ENCODE measurements around the gene SLC22A5. TPM values are rescaled to one million over a fixed set of nuclear protein-coding genes. Genes with fewer than 3 reads are reported as not detected.
A peak's percentile ranks its signal among the peaks of the same experiment; 100 is the strongest.

SLC22A5 gene
- total RNA-seq, 1 donor from 2014 or later: 11.9 TPM

- H3K4me1 ChIP-seq: peaks cover 0 to 8% of the 10 kb centered on the region in 2 donors
- no peaks in the 10 kb centered on the region for H3K9me3 ChIP-seq
- no peak for DNase-seq (ENCODE audit: low spot score in 2 of 2)
- intact Hi-C loops (cut with DNase I): no loop called here
- no peak for TF ChIP-seq CTCF (IDR thresholded peaks at IDR 0.05)
- H3K27ac ChIP-seq: no peak overlapping the region
- H3K27me3 ChIP-seq: no peaks in the 10 kb centered on the region
- H3K4me3 ChIP-seq: no peak overlapping the region
- H3K36me3 ChIP-seq: no peaks in the 10 kb centered on the region
Observed at GRCh38 chr5:132358775-132359174, 10.7 kb upstream of the SLC22A5 start.

GRCh38 chr5:132362086-132362485 is 7.4 kb upstream of the SLC22A5 start:
- intact Hi-C loops (cut with DNase I): loop anchor here (5.0 kb wide), 1 partner anchor 135 kb away; the partner anchor contains the start of gene P4HA2
- TF ChIP-seq CTCF (IDR thresholded peaks at IDR 0.05): no peak
- Histone ChIP-seq H3K27me3 (no peaks in the 10 kb centered on the region), H3K9me3 (no peaks in the 10 kb centered on the region), H3K4me3 (no peak overlapping the region), H3K4me1 (peaks cover 0 to 15% of the 10 kb centered on the region in 2 donors), H3K27ac (no peak overlapping the region), H3K36me3 (no peaks in the 10 kb centered on the region)
- DNase-seq (ENCODE audit: low spot score in 2 of 2): no peak

GRCh38 chr5:132363431-132364112 is 5.9 kb upstream of the SLC22A5 start:
- H3K27ac ChIP-seq: peak overlapping the region; percentile 8 to 57
- intact Hi-C loops (cut with DNase I): loop anchor here (5.0 kb wide), 1 partner anchor 136 kb away; the partner anchor contains the start of gene P4HA2

GRCh38 chr5:132364319-132364718 is 5.2 kb upstream of the SLC22A5 start:
- H3K27me3 ChIP-seq: no peaks in the 10 kb centered on the region
- intact Hi-C loops (cut with DNase I): loop anchor here (5.0 kb wide), 1 partner anchor 137 kb away; the partner anchor contains the start of gene P4HA2
- DNase-seq (ENCODE audit: low spot score in 2 of 2): peak in 1 of 2 donors; percentile 77
- H3K36me3 ChIP-seq: no peaks in the 10 kb centered on the region
- H3K4me3 ChIP-seq: no peak overlapping the region
- peaks cover 3 to 27% of the 10 kb centered on the region in 2 donors for H3K4me1 ChIP-seq
- H3K27ac ChIP-seq: peak overlapping the region; percentile 37 to 57
- no peak for TF ChIP-seq CTCF (IDR thresholded peaks at IDR 0.05)
- no peaks in the 10 kb centered on the region for H3K9me3 ChIP-seq

More at GRCh38 chr5:132363431-132364112, 5.9 kb upstream of the SLC22A5 start:
- H3K36me3 ChIP-seq: no peaks in the 10 kb centered on the region
- no peaks in the 10 kb centered on the region for H3K27me3 ChIP-seq
- H3K4me3 ChIP-seq: no peak overlapping the region
- peaks cover 3 to 22% of the 10 kb centered on the region in 2 donors for H3K4me1 ChIP-seq
- peak in 1 of 2 donors; percentile 81 for DNase-seq (ENCODE audit: low spot score in 2 of 2)
- no peaks in the 10 kb centered on the region for H3K9me3 ChIP-seq
- TF ChIP-seq CTCF (IDR thresholded peaks at IDR 0.05): no peak

- DNase-seq (ENCODE audit: low spot score in 2 of 2): no peak
- no peaks in the 10 kb centered on the region for H3K36me3 ChIP-seq
- H3K4me3 ChIP-seq: no peak overlapping the region
- no peak for TF ChIP-seq CTCF (IDR thresholded peaks at IDR 0.05)
- no peaks in the 10 kb centered on the region for H3K27me3 ChIP-seq
- H3K4me1 ChIP-seq: peaks cover 3 to 27% of the 10 kb centered on the region in 2 donors
- no peaks in the 10 kb centered on the region for H3K9me3 ChIP-seq
- no peak overlapping the region for H3K27ac ChIP-seq
- intact Hi-C loops (cut with DNase I): loop anchor here (5.0 kb wide), 1 partner anchor 98 kb away; no protein-coding TSS in a partner anchor
Observed at GRCh38 chr5:132365213-132365612, 4.3 kb upstream of the SLC22A5 start.
